GM23248 (cell line): ENCODE data around the gene PTPRN2.

Source experiments
- EZH2 ChIP-seq: fragments of 200-600 bp; sonication (generic); IDR thresholded peaks from 2 replicates; pipeline ENCODE4 v1.6.1; 2018; ENCODE audit warnings: antibody characterized with exemption, mild to moderate bottlenecking; ENCODE audit not compliant: insufficient read depth, poor library complexity, severe bottlenecking
- EZH2phosphoT487 ChIP-seq: fragments of 200-600 bp; sonication (generic); IDR thresholded peaks from 2 replicates; pipeline ENCODE4 v1.6.1; 2018; ENCODE audit warnings: antibody characterized with exemption, moderate library complexity, mild to moderate bottlenecking, low read depth; ENCODE audit not compliant: insufficient read depth

- TF ChIP-seq EZH2phosphoT487 (no peak), EZH2 (no peak)
These were observed 935.3 kb downstream of the PTPRN2 start for GRCh38 chr7:157652161-157652953.
